ENCODE measurements around the gene TMEM238.

DNA sequence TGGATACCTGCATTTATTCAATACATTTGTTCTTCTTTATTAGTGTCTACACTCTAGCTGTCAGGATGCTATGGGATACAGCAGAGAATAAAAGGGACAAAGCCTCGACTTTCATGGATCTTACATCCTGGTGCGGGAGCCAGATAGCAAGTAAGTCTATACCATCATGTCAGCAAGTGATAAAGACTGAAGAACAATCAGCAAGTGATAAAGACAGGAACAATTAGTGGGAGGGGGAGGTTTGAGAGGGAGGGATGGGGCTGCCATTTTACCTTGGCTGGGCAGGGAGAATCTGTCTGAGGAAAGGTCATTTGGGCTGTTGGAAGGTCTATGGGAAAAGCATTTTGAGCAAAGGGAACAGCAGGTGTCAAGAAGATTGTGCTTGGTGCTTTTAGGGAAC is 26.1 kb upstream of the TMEM238 start:
- TF ChIP-seq EZH2phosphoT487 (IDR thresholded peaks at IDR 0.05; ENCODE audit: borderline replicate concordance, low read length) (no peak), EZH2 (IDR thresholded peaks at IDR 0.05; ENCODE audit: low read length, unreplicated experiment) (no peak)
- TF ChIP-seq, protein P1, sequence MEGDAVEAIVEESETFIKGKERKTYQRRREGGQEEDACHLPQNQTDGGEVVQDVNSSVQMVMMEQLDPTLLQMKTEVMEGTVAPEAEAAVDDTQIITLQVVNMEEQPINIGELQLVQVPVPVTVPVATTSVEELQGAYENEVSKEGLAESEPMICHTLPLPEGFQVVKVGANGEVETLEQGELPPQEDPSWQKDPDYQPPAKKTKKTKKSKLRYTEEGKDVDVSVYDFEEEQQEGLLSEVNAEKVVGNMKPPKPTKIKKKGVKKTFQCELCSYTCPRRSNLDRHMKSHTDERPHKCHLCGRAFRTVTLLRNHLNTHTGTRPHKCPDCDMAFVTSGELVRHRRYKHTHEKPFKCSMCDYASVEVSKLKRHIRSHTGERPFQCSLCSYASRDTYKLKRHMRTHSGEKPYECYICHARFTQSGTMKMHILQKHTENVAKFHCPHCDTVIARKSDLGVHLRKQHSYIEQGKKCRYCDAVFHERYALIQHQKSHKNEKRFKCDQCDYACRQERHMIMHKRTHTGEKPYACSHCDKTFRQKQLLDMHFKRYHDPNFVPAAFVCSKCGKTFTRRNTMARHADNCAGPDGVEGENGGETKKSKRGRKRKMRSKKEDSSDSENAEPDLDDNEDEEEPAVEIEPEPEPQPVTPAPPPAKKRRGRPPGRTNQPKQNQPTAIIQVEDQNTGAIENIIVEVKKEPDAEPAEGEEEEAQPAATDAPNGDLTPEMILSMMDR (conservative IDR thresholded peaks at IDR 0.05; ENCODE audit: low read depth, low read length) = no peak
